ENCODE data around the gene ANAPC2.

DNA sequence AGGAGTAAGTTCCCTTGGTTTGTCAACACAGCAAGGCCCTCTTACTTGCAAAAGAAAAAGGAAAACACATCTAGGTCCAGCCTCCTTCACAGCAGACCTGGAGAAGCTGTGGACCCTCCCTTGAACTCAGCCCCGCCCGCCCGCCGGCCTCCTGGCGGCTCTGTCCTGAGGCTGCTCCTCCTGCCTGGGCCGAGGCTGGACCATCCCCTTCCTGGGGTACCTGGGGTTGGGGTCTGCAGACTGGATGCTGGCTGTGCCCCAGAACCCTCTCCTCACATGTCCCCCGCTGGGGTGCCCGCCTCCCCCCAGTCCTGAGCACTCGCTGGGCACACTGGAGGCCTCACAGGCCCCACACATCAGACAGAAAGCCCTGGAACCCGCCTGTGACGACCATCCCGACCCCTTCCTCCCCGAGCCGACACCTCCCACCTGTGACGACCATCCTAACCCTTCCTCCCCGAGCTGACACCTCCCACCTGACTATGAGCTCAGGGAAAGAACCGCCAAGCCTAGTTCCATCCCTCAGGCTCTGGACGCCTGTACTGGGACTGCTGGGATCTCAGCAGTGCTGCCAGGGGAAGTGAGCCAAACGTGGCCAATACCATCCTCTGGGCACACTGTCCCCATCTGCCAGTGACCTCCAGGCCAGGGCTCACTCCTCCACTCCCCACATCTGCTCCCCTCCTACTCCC lies 9.3 kb downstream of the ANAPC2 start:
- TF ChIP-seq CTCF (IDR thresholded peaks at IDR 0.05): no peak
- no peak for TF ChIP-seq EZH2 (IDR thresholded peaks at IDR 0.05)
